H9 (cell line): ENCODE data around the gene SH3BGRL3. TPM values are rescaled to one million over a fixed set of nuclear protein-coding genes. Genes with fewer than 3 reads are reported as not detected.

Source experiments
- DNase-seq: peaks from one replicate; pipeline ENCODE4 v3.0.0-alpha.2; 2017
- H2AFZ ChIP-seq: one replicate; pipeline ENCODE4 v1.6.1; 2013; ENCODE audit warnings: mild to moderate bottlenecking, low read length, control low read depth, moderate library complexity
- H2AK5ac ChIP-seq: 2 replicates; pipeline ENCODE4 v1.6.1; 2013; ENCODE audit warnings: low read length, control low read depth, mixed read lengths; ENCODE audit not compliant: insufficient read length
- H2BK120ac ChIP-seq: one replicate; pipeline ENCODE4 v1.6.1; 2013; ENCODE audit warnings: low read depth, mild to moderate bottlenecking, low read length, control low read depth, inconsistent platforms; ENCODE audit not compliant: poor library complexity, severe bottlenecking
- H2BK12ac ChIP-seq: 2 replicates; pipeline ENCODE4 v1.6.1; 2013; ENCODE audit warnings: low read length, control low read depth, mixed read lengths, low read depth; ENCODE audit not compliant: insufficient read length
- H2BK15ac ChIP-seq: 2 replicates; pipeline ENCODE4 v1.6.1; 2013; ENCODE audit warnings: low read depth, low read length, control low read depth
- H2BK20ac ChIP-seq: one replicate; pipeline ENCODE4 v1.6.1; 2013; ENCODE audit warnings: low read depth, mild to moderate bottlenecking, low read length, control low read depth, inconsistent platforms; ENCODE audit not compliant: poor library complexity, severe bottlenecking
- H2BK5ac ChIP-seq: 2 replicates; pipeline ENCODE4 v1.6.1; 2013; ENCODE audit warnings: low read length, control low read depth, mixed read lengths; ENCODE audit not compliant: insufficient read length
- H3K14ac ChIP-seq: 2 replicates; pipeline ENCODE4 v1.6.1; 2013; ENCODE audit warnings: low read length, control low read depth; ENCODE audit not compliant: insufficient read depth
- H3K18ac ChIP-seq: 2 replicates; pipeline ENCODE4 v1.6.1; 2013; ENCODE audit warnings: low read depth, mild to moderate bottlenecking, mixed read lengths, low read length, control low read depth; ENCODE audit not compliant: insufficient read length
- H3K23ac ChIP-seq: 2 replicates; pipeline ENCODE4 v1.6.1; 2013; ENCODE audit warnings: low read length, control low read depth, mixed read lengths, low read depth; ENCODE audit not compliant: insufficient read length
- H3K23me2 ChIP-seq: 2 replicates; pipeline ENCODE4 v1.6.1; 2013; ENCODE audit warnings: low read depth, mild to moderate bottlenecking, mixed read lengths, low read length, control low read depth; ENCODE audit not compliant: insufficient read length, poor library complexity, severe bottlenecking
- H3K27ac ChIP-seq: 2 replicates; pipeline ENCODE4 v1.5.1; 2013; ENCODE audit warnings: low read length, control low read depth, mixed read lengths, low read depth; ENCODE audit not compliant: insufficient read length
- H3K27me3 ChIP-seq: 2 replicates; pipeline ENCODE4 v1.6.1; 2013; ENCODE audit warnings: low read length, control low read depth, inconsistent platforms; ENCODE audit not compliant: insufficient read depth
- H3K4ac ChIP-seq: 2 replicates; pipeline ENCODE4 v1.6.1; 2013; ENCODE audit warnings: low read depth, mild to moderate bottlenecking, control low read depth, inconsistent platforms, low read length, moderate library complexity
- H3K4me1 ChIP-seq: 2 replicates; pipeline ENCODE4 v1.6.1; 2013; ENCODE audit warnings: low read length, control low read depth, inconsistent platforms; ENCODE audit not compliant: insufficient read depth
- H3K4me2 ChIP-seq: 2 replicates; pipeline ENCODE4 v1.6.1; 2013; ENCODE audit warnings: low read length, control low read depth, mixed read lengths; ENCODE audit not compliant: insufficient read length, insufficient read depth
- H3K56ac ChIP-seq: 2 replicates; pipeline ENCODE4 v1.6.1; 2013; ENCODE audit warnings: low read depth, mild to moderate bottlenecking, mixed read lengths, low read length, control low read depth; ENCODE audit not compliant: insufficient read length
- H3K79me1 ChIP-seq: 2 replicates; pipeline ENCODE4 v1.6.1; 2013; ENCODE audit warnings: low read depth, mild to moderate bottlenecking, moderate library complexity, low read length, control low read depth, inconsistent platforms; ENCODE audit not compliant: insufficient read depth, poor library complexity, severe bottlenecking
- H3K79me2 ChIP-seq: 2 replicates; pipeline ENCODE4 v1.6.1; 2013; ENCODE audit warnings: low read length, control low read depth, inconsistent platforms; ENCODE audit not compliant: insufficient read depth
- H3K9ac ChIP-seq: 2 replicates; pipeline ENCODE4 v1.6.1; 2013; ENCODE audit warnings: low read length, control low read depth, mixed read lengths; ENCODE audit not compliant: insufficient read length; ENCODE audit errors: extremely low read depth
- H3K9me3 ChIP-seq: one replicate; pipeline ENCODE4 v1.6.1; 2013; ENCODE audit warnings: low read depth, low read length, inconsistent platforms; ENCODE audit not compliant: control insufficient read depth
- H3T11ph ChIP-seq: one replicate; pipeline ENCODE4 v1.6.1; 2013; ENCODE audit warnings: mild to moderate bottlenecking, low read length, control low read depth, inconsistent platforms
- H4K20me1 ChIP-seq: one replicate; pipeline ENCODE4 v1.6.1; 2013; ENCODE audit not compliant: control insufficient read depth, insufficient read length, insufficient read depth
- H4K5ac ChIP-seq: 2 replicates; pipeline ENCODE4 v1.6.1; 2013; ENCODE audit warnings: low read depth, mild to moderate bottlenecking, mixed read lengths, low read length, control low read depth; ENCODE audit not compliant: insufficient read length
- H4K8ac ChIP-seq: replicated peaks from 2 replicates; pipeline ENCODE4 v1.6.1; 2013; ENCODE audit warnings: low read length, control low read depth, mixed read lengths, low read depth; ENCODE audit not compliant: insufficient read length
- H4K91ac ChIP-seq: 2 replicates; pipeline ENCODE4 v1.6.1; 2013; ENCODE audit warnings: low read depth, mild to moderate bottlenecking, moderate library complexity, mixed read lengths, low read length, control low read depth; ENCODE audit not compliant: insufficient read length
- H3K27ac Mint-ChIP-seq, 3 experiments: 2 replicates in 2 of 3; 3 replicates in 1 of 3; pipeline ENCODE4 v1.8.0; 2020 to 2021; ENCODE audit warnings: mixed read lengths in 3 of 3, mild to moderate bottlenecking in 1 of 3, moderate library complexity in 1 of 3
- H3K27me3 Mint-ChIP-seq: 2 replicates; pipeline ENCODE4 v1.8.0; 2021; ENCODE audit warnings: low read depth, mild to moderate bottlenecking, moderate library complexity, mixed read lengths
- H3K36me3 Mint-ChIP-seq, 3 experiments: 2 replicates in 2 of 3; 3 replicates in 1 of 3; pipeline ENCODE4 v1.8.0; 2020 to 2021; ENCODE audit warnings: low read depth in 3 of 3, mixed read lengths in 3 of 3; ENCODE audit not compliant: insufficient read depth in 1 of 3
- H3K4me1 Mint-ChIP-seq, 2 experiments: 2 replicates each; pipeline ENCODE4 v1.8.0; 2020; ENCODE audit warnings: mixed read lengths in 2 of 2
- H3K4me3 Mint-ChIP-seq, 2 experiments: 2 replicates in 1 of 2; 3 replicates in 1 of 2; pipeline ENCODE4 v1.8.0; 2020 to 2021; ENCODE audit warnings: mild to moderate bottlenecking in 2 of 2, mixed read lengths in 2 of 2, moderate library complexity in 1 of 2
- H3K9me3 Mint-ChIP-seq, 2 experiments: 2 replicates in 1 of 2; 3 replicates in 1 of 2; pipeline ENCODE4 v1.8.0; 2020; ENCODE audit warnings: mild to moderate bottlenecking in 2 of 2, mixed read lengths in 2 of 2, moderate library complexity in 1 of 2
- WGBS: extraction: QIAGEN DNeasy Blood & Tissue Kit; methylation state at CpG from one replicate; pipeline ENCODE4 v1.1.7; 2013; ENCODE audit warnings: missing lambda C conversion rate, low lambda C conversion rate, mixed read lengths; ENCODE audit not compliant: insufficient read length; ENCODE audit errors: extremely low coverage; 5-methylcytosine and 5-hydroxymethylcytosine counted together
- total RNA-seq: library from RNA; stranded (reverse); gene quantifications from 2 replicates; pipeline ENCODE4 v1.2.1, GENCODE V29; 2021
- TF ChIP-seq, protein P1 (sequence below): fragments of 200-600 bp; sonication (generic); conservative IDR thresholded peaks from 3 replicates; pipeline ENCODE4 v1.8.0; 2021; ENCODE audit warnings: antibody characterized with exemption, mild to moderate bottlenecking

SH3BGRL3 gene
- total RNA-seq, 1 experiment from 2014 or later = 86.3 TPM

DNA sequence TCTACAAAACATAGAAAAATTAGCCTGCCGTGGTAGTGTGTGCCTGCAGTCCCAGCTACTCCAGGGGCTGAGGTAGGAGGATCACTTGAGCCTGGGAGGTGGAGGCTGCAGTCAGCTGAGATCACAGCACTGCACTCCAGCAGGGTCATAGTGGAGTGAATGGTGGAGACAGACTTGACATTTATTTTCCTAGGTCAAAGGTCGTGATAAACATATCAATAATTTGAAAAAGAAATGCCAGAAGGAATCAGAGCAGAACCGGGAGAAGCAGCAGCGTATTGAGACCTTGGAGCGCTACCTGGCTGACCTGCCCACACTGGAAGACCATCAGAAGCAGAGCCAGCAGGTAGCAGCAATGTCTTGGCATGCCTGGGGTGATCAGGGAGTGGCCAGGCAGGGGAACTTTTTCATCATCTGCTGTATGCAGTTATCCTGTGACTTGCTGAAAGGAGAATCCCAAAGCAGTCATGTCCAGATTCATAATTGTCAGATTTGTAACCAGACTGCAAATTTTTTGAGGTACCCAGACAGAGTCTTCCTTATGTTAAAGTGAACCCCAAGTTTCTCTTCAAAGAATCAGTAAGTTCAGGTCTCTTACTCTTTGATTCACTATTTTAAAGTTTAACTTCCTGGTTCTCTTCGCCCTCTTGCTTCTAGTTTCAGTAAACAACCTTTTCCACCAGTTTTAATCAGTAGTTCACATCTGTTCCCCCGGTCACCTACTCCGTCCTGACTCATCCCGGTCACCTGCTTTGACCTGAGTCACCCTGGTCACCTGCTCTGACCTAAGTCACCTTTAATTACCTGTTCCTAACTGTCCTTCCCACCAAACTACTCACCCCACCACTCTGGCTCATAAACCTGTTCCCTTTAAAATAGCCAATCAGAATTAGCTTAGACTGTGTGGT, 11.3 kb upstream of the SH3BGRL3 start:
- H4K91ac ChIP-seq = no peak overlapping the region
- H2AK5ac ChIP-seq = no peak overlapping the region
- no peaks in the 10 kb centered on the region for H3K27me3 ChIP-seq
- Mint-ChIP-seq H3K27ac (no peak overlapping the region; a peak in 1 of 7 replicates), H3K27me3 (no peaks in the 10 kb centered on the region), H3K36me3 (peaks cover 52 to 83% (median 81%) of the 10 kb centered on the region in 3 experiments), H3K9me3 (peaks cover 0 to 7% of the 10 kb centered on the region in 2 experiments; a peak in 1 of 5 replicates), H3K4me1 (no peaks in the 10 kb centered on the region), H3K4me3 (no peak overlapping the region)
- no peak overlapping the region for H3K14ac ChIP-seq
- no peak overlapping the region for H3K27ac ChIP-seq
- H3K4me1 ChIP-seq = no peaks in the 10 kb centered on the region
- no peaks in the 10 kb centered on the region for H3K79me2 ChIP-seq
- H3K9ac ChIP-seq = no peak overlapping the region
- H2AFZ ChIP-seq = no peak overlapping the region
- no peak overlapping the region for H3K4me2 ChIP-seq
- H4K5ac ChIP-seq = no peak overlapping the region
- H2BK12ac ChIP-seq = no peak overlapping the region
- no peaks in the 10 kb centered on the region for H3K79me1 ChIP-seq
- H3K18ac ChIP-seq = no peak overlapping the region
- DNase-seq = no peak
- H3T11ph ChIP-seq = no peak overlapping the region
- H2BK20ac ChIP-seq = no peak overlapping the region
- no peak overlapping the region for H2BK5ac ChIP-seq
- H2BK15ac ChIP-seq = no peak overlapping the region
- no peak overlapping the region for H4K8ac ChIP-seq
- WGBS = no CpG with 5 or more reads among the region's 9 CpGs
- H3K23ac ChIP-seq = no peak overlapping the region
- no peaks in the 10 kb centered on the region for H3K23me2 ChIP-seq
- peaks cover 6% of the 10 kb centered on the region for H3K9me3 ChIP-seq
- TF ChIP-seq, protein P1, sequence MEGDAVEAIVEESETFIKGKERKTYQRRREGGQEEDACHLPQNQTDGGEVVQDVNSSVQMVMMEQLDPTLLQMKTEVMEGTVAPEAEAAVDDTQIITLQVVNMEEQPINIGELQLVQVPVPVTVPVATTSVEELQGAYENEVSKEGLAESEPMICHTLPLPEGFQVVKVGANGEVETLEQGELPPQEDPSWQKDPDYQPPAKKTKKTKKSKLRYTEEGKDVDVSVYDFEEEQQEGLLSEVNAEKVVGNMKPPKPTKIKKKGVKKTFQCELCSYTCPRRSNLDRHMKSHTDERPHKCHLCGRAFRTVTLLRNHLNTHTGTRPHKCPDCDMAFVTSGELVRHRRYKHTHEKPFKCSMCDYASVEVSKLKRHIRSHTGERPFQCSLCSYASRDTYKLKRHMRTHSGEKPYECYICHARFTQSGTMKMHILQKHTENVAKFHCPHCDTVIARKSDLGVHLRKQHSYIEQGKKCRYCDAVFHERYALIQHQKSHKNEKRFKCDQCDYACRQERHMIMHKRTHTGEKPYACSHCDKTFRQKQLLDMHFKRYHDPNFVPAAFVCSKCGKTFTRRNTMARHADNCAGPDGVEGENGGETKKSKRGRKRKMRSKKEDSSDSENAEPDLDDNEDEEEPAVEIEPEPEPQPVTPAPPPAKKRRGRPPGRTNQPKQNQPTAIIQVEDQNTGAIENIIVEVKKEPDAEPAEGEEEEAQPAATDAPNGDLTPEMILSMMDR = no peak
- no peaks in the 10 kb centered on the region for H4K20me1 ChIP-seq
- no peak overlapping the region for H2BK120ac ChIP-seq
- H3K4ac ChIP-seq = no peak overlapping the region
- no peak overlapping the region for H3K56ac ChIP-seq
